ENCODE measurements around the gene GJB4. TPM values are rescaled to one million over a fixed set of nuclear protein-coding genes. Genes with fewer than 3 reads are reported as not detected.

Gene GJB4
- total RNA-seq, 2 experiments from 2014 or later = not detected

GRCh38 chr1:34784751-34785221, 25.2 kb downstream of the GJB4 start:
- Mint-ChIP-seq H3K36me3 (ENCODE audit: low read depth) (no peaks in the 10 kb centered on the region), H3K4me1 (ENCODE audit: low read depth) (peaks cover 2% of the 10 kb centered on the region), H3K9me3 (no peaks in the 10 kb centered on the region), H3K27me3 (peaks cover 40% of the 10 kb centered on the region), H3K27ac (no peak overlapping the region), H3K4me3 (no peak overlapping the region)
- no peak for ATAC-seq
- no peak for TF ChIP-seq CTCF (IDR thresholded peaks at IDR 0.05)
- DNase-seq = no peak
- intact Hi-C loops (cut with micrococcal nuclease) = no loop called here
- POLR2A ChIA-PET = interaction anchor here (0.6 kb wide), 1 partner anchor 75 kb away, joined by 3 read pairs; the partner anchor contains the start of gene SMIM12
- CTCF ChIA-PET = interaction anchor here (1.1 kb wide), 1 partner anchor 9 kb away, joined by 4 read pairs; no protein-coding TSS in a partner anchor

GRCh38 chr1:34785231-34785874, 25.8 kb downstream of the GJB4 start:
- H3K4me1 Mint-ChIP-seq (ENCODE audit: low read depth) = peaks cover 6% of the 10 kb centered on the region
- DNase-seq (no peak), ATAC-seq (no peak)
- ChIA-PET CTCF (interaction anchor here (1.1 kb wide), 1 partner anchor 9 kb away, joined by 4 read pairs; no protein-coding TSS in a partner anchor), POLR2A (no interaction called here)
- no peaks in the 10 kb centered on the region for H3K36me3 Mint-ChIP-seq (ENCODE audit: low read depth)
- no peaks in the 10 kb centered on the region for H3K9me3 Mint-ChIP-seq
- TF ChIP-seq CTCF (IDR thresholded peaks at IDR 0.05) = no peak
- intact Hi-C loops (cut with micrococcal nuclease) = no loop called here
- H3K27me3 Mint-ChIP-seq = peaks cover 37% of the 10 kb centered on the region
- no peak overlapping the region for H3K4me3 Mint-ChIP-seq
- no peak overlapping the region for H3K27ac Mint-ChIP-seq

GRCh38 chr1:34785875-34786470, 26.4 kb downstream of the GJB4 start:
- TF ChIP-seq CTCF (IDR thresholded peaks at IDR 0.05) = no peak
- Mint-ChIP-seq H3K27ac (no peak overlapping the region), H3K9me3 (no peaks in the 10 kb centered on the region), H3K4me1 (ENCODE audit: low read depth) (peaks cover 6% of the 10 kb centered on the region), H3K36me3 (ENCODE audit: low read depth) (no peaks in the 10 kb centered on the region), H3K4me3 (no peak overlapping the region), H3K27me3 (peaks cover 38% of the 10 kb centered on the region)
- CTCF ChIA-PET = interaction anchor here (0.6 to 1.7 kb wide), 10 partner anchors 10 to 80 kb away, joined by 3 to 5 read pairs (median 4); no protein-coding TSS in a partner anchor
- POLR2A ChIA-PET = no interaction called here
- DNase-seq (no peak), ATAC-seq (peak; percentile 6)
- intact Hi-C loops (cut with micrococcal nuclease) = loop anchor here (1.0 kb wide), 1 partner anchor 66 kb away; no protein-coding TSS in a partner anchor

GRCh38 chr1:34786521-34787325, 27.2 kb downstream of the GJB4 start:
- ATAC-seq (peak; percentile 85), DNase-seq (peak; percentile 85)
- H3K27me3 Mint-ChIP-seq = peaks cover 42% of the 10 kb centered on the region
- H3K36me3 Mint-ChIP-seq (ENCODE audit: low read depth) = no peaks in the 10 kb centered on the region
- CTCF ChIA-PET = interaction anchor here (0.6 to 1.7 kb wide), 10 partner anchors 10 to 80 kb away, joined by 3 to 5 read pairs (median 4); no protein-coding TSS in a partner anchor
- intact Hi-C loops (cut with micrococcal nuclease) = loop anchor here (1.0 kb wide), 1 partner anchor 66 kb away; no protein-coding TSS in a partner anchor
- POLR2A ChIA-PET = no interaction called here
- H3K27ac Mint-ChIP-seq = no peak overlapping the region
- H3K9me3 Mint-ChIP-seq = no peaks in the 10 kb centered on the region
- no peak overlapping the region for H3K4me3 Mint-ChIP-seq
- peak; percentile 77 for TF ChIP-seq CTCF (IDR thresholded peaks at IDR 0.05)
- H3K4me1 Mint-ChIP-seq (ENCODE audit: low read depth) = peaks cover 6% of the 10 kb centered on the region
